TTC549 (cell line): ENCODE measurements around the gene CD53.

ENCODE experiments used
- FAIRE-seq: peaks from 2 replicates; lab custom pipeline; 2012; peaks lifted over from hg19 to GRCh38; lab: Jason Lieb, UNC

The CD53 gene

DNA sequence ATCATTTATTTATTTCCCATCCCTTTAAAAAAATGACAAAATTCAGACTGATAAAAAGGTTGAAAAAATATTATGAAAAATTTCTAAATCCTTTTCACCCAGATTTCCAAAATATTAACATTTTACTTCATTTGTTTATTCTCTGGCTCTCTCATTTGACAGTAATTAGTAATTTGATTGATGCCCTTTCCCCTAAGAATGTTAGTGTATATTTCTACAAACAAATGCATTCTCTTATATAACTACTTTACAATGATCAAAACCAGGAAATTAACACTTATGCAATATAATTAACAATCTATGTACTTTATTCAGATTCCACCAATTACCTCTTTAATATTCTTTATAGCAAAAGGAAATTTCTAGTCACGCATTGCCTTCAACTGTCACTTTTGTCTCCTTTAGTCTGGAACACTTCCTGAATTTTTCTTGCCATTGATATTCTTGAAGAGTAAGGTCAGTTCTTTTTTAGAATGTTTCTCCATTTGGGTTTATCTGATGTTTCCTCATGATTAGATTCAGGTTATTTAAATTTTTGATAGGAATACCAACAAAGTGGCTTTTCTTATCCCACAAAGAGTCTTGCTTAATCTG is 3.9 kb downstream of the CD53 start:
- FAIRE-seq, result no peak

DNA sequence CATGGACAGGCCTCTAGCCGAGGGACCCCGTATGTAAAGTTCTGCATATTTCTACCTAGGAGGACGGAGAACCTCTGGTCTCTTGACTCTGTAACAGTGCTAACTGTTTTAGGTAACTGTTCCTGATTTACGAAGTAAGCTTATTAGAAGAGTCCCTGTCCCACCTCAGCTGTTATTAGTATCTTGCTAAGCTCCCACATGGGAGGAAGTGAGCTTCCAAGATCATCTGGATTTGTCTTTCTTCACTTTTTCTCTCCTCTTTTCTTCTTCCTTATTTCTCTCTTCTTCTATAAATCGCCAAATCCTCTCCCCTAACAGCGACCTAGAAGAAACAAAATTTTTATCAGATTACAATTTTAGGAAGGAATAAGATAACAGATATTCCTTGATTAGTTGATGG is 4.4 kb downstream of the CD53 start:
- FAIRE-seq, result no peak

DNA sequence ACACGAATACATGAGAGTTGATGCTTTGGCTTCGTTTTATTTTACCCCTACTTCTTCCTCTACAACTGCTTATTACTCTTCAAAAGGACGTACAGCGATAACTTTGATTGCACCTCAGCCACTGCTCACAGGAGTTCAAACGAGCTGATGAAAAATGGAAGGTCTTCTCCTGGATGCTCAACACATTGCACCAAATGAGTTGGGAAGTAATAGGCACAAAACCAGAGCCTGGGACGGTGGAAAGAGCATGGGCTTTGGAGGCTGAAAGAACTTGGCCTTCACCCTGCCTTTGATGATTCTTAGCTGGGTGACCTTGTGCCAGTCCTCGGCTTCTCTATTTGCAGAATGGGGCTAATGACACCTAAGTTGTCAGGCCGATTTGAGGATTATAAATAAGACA is 4.8 kb downstream of the CD53 start:
- no peak for FAIRE-seq

DNA sequence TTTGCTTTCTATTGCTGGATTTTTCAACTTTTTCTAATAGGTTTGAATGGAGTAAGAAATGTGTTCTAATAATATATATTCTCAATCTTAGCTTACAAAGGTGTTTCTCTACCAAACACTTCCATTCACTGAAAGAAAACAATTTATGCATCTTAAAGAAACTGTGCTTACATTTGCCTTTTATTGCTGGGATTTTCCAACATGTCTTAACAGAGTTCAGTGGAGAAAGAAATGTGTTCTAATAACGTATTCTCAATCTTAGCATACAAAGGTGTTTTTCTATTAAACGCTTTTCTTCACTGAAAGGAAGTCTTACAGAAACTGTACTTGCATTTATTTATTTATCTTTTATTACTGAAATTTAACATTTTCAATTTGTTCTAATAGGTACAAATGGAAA is 5.6 kb downstream of the CD53 start:
- FAIRE-seq, result no peak

DNA sequence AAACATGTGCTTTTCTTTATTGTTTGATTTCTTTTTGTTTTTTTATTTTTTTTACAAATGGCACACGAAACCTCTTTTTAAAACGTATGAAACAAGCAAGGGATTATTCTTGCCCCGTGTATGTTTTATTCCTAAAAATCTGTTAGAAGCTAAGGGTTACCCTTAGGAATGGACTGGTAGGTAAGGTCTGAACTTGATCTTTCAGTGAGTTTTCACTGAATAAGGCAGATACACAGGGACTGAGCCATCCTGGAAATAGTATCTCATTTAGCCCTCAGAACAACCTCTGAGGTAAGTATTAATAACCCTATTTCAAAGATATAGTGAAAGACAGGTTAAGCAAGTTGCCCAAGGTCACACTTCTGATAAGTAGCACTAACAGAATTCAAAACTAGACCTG is 6.0 kb downstream of the CD53 start:
- no peak for FAIRE-seq

DNA sequence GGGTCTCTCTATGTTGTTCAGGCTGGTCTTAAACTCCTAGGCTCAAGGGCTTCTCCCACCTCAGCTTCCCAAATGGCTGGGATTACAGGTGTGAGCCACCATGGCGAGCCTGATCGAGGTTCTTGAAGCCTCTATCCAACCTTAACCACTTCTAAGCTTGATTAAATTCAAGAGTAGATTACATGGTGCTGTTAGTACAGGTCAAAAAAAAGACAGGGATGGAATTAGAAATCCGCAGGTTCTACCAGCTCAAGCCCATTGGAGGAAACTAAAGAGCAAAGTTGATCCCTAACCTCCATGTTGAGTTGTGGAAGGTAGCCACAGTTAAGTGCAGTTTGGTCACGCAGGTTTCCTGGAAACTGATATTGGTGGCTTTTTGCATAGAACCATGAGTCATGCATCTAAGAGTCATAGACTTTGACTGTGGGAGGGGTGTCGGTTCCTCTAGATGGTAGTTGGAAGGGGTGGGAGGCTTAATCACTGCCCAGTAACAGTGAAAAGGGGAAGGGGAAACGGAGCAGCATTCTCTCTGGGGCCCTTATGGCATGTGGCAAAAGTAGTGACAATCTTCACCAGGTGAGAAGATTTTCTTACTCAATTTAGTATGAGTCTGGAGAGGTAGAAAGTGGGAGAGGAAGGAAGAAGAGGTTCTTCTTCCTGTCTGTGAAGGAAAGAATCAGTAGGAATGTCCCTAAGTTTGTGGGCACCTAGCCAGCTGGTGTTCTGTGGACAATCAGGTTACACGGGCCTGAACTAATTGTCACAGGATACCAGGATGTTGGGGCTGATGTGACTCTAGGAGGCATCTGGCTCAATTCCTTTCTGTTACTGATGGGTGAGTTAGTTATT is 7.0 kb downstream of the CD53 start:
- FAIRE-seq, result no peak

DNA sequence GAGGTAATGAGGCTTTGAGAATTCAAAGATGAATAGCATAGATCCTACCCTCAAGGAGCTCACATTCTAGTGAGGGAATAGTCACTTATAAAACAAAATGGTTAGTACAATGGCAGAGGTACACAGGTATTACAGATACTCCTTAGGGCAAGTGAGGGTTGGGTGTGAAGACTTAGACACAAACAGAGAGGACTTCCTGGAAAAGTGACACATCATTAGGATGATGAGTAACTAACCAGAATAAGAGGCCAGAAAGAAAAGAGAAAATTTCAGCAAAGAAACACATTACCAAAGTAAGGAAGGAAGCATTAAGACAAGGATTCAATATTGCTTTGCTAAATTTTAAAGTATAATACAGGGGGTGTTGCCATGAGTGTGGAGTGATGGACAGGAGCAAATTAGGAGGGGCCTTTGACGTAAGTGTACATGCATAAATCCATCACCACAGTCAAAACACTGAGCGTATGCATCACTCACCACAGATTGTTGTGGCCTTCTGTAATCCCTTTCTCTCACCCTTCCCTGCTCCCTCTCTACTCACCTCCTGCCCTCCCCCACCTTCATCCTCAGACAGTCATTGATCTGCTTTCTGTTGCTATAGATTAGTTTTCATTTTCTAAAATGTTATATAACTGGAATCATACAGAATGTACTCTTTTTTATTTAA is 7.9 kb downstream of the CD53 start:
- no peak for FAIRE-seq

DNA sequence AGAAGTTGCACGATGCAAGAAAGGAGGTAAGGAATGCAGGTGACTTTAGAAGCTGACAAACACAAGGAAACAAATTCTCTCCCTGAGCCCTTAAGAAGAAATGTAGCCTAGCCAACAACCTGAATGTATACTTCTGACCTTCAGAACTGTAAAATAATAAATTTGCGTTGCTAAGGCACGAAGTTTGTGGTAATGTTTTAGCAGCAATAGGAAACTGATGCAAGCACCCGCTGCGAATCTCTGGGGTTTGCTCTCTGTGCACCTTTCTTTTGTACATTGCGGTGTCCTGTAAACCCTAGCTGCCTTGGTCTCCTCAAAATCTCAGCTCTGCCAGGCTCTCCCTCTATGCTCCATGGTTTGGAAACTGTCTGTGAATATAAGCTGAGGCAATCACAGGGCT is 15.1 kb downstream of the CD53 start:
- FAIRE-seq, result no peak

DNA sequence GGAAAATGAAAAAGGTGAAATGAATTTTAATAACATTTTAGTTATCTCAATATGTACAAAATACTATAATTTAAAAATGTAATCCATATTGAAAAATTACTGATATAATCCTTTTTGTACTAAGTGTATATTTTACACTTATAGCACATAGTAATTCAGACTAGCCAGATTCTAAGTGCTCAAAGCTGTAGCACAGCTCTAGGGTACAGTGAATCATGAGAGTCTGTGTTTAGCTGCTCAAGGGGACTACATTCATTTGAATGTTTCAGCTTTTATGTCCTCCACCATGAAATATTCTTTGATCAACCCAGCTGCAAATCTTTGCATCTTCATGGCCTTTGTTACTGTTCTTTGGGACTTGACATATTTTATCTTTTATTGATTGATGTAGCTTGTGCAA is 15.7 kb downstream of the CD53 start:
- FAIRE-seq, result no peak

DNA sequence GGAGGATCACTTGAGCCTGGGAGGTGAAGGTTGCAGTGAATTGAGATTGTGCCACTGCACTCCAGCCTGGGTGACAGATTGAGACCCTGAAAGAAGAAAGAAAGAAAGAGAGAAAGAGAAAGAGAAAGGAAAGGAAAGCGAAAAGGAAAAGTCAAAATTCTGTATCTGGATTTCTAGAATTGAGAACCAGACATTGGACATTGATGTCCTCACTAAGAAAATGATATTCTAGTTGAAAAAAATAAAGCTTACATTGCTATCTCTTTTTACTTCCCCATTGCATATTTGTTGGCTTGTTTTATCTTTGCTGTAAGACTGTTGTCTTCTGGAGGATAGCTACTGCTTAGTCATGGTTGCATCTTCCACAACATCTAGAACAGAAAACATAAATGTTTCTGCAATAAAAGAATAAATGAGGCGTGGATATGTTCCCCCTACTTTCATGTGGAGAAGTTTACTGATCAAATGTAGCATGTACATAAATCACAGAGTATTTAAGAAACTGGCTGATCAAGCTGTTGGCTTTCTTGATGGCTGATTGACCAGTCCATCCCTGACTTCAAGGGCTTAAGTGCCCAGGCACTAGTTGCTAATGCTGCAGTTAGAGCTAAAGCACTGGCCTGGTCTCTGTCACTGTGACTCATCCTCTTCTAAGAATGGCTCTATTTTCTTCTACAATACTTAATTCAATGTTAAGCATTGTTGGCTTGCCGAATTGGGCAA is 17.7 kb downstream of the CD53 start:
- no peak for FAIRE-seq

DNA sequence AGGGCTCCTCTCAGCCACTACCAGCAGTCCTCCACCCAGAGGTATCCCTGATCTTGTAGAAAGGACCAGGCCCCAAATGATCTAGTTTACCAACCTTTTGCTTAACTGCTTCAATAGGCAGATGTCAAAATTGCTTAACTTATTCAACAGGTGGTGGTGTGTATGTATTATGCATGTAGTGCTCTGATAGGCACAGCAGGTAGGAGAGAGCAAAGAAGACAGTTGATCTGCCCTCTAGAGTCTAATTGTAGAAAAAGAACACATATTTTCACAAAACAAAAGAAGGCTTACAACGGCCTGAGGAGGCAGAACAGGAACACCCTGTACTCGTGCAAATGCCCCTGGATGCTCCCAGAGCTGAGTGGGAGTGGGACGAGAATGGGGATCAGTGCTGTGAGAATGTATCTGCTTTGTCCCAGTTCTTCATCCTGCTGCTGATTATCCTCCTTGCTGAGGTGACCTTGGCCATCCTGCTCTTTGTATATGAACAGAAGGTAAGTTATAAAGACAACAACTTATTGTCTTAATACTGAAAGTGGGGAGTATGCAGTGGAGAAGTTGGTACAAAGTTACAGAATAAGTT is 21.1 kb downstream of the CD53 start:
- no peak for FAIRE-seq

DNA sequence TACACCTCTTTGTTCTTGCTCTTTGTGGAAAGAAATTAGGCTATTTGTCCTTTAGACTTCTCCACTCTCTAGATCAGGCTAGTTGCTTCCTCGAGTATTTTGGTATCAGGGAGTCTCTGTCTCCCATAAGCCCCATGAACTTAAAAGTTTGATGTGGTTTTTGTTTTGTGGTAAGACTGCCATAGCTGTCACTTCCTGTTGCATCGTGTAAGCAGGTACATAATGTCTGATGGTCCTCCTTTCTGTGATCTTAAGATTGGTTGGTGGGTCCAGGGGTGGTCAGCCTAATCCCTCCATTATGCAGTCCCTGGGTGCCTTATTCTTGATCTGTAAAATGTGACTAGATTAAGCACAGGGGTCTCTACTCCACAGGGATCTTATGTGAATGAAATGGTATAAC is 23.1 kb downstream of the CD53 start:
- FAIRE-seq, result no peak

DNA sequence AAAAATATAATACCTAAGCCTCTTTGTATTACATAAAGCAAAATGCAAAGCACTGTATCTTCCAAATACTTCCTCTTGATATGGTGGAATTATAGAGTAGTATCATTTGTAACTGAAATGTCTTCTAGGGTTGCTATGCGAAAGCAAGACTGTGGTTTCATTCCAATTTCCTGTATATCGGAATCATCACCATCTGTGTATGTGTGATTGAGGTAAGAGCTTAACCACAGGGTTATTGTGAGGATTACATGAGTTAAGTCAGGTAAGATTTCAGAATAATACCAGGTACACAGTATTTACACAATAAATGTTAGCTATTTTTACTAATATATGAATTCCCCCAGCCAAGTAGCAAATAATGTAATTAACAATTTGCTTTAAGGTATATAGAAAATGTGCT is 24.7 kb downstream of the CD53 start:
- FAIRE-seq, result no peak

DNA sequence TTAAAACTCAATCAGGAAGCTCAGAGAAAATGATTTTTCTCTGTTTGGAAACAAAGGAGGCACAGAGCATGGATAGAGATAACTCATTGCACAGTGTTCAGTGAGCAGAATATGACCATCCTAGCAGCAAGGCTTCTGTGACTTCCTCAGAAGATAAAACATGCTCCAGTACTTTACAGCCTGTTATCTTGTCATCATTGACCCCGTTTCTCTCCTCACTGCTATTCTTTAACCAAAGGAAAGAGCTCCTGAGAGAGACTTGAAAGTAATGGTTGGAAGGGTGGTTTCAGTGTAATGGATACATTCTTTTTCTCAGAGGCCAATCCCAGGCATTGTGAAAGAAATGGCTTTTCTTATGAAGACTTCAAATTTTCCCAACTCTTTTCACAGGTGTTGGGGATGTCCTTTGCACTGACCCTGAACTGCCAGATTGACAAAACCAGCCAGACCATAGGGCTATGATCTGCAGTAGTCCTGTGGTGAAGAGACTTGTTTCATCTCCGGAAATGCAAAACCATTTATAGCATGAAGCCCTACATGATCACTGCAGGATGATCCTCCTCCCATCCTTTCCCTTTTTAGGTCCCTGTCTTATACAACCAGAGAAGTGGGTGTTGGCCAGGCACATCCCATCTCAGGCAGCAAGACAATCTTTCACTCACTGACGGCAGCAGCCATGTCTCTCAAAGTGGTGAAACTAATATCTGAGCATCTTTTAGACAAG is 25.9 kb downstream of the CD53 start:
- FAIRE-seq, result no peak

DNA sequence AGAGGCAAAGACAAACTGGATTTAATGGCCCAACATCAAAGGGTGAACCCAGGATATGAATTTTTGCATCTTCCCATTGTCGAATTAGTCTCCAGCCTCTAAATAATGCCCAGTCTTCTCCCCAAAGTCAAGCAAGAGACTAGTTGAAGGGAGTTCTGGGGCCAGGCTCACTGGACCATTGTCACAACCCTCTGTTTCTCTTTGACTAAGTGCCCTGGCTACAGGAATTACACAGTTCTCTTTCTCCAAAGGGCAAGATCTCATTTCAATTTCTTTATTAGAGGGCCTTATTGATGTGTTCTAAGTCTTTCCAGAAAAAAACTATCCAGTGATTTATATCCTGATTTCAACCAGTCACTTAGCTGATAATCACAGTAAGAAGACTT is 26.5 kb downstream of the CD53 start:
- FAIRE-seq, result no peak

DNA sequence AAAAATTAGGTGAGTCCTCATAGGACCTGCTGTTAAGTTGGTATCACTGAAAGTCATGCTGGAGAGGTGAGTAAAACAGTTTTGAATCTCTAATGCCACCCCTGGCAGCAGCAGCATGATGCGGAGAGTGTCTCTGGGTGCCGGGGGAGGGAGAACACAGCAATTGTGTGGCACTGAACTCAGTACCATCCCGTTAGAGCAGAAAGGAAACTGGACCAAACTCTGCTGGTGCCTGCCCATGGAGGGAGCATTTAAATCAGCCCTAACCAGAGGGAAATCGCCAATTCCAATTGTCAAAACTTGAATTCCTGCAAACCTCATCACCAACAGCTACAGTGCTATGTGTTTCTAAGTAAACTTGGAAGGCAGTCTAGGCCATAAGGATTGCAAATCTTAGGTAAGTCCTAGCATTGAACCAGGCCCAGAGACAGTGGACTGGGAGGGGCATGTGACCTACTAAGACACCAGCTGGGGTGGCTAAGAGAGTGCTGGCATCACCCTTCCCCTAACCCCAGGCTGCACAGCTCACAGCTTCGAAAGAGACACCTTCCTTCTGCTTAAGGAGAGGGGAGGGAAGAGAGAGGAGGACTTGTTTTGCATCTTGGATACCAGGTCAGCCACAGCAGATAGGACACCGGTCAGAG is 30.0 kb downstream of the CD53 start:
- FAIRE-seq, result no peak

DNA sequence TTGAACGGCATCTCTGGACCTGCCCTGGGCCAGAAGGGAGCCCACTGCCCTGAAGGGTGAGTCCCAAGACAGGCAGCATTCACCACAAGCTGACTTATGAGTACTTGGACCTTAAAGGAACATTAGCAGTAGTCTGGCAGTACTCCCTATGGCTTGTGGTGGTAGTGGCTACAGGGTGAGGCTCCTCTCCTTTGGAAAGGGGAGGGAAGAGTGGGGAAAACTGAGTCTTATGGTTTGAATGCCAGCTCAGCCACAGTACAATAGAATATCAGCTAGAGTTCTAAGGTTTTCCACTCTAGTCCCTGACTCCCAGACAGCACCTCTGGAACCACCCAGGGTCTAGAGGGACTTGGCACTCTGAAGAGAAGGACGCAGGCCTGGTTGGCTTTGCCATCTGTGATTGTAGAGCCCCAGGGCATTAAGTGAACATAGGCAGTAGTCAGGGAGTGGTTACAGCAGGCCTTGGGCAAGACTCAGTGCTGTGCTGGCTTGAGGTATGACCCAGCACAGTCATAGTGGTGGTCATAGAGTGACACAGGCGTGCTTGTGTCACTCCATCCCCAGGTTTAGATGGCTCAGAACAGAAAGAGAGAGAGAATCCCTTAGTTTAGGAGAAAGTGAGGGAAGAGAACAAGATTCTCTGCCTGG is 31.0 kb downstream of the CD53 start:
- FAIRE-seq, result no peak

DNA sequence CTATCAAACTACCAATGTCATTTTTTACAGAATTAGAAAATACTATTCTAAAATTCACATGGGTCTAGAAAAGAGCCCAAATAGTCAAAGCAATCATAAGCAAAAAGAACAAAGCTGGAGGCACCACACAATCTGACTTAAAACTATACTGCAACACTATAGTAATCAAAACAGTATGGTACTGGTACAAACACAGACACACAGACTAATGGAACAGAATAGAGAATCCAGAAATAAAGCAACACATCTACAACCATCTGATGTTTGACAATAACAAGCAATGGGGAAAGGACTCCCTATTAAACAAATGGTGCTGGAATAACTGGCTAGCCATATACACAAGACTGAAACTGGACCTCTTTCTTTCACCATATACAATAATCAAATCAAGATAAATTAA is 39.8 kb downstream of the CD53 start:
- FAIRE-seq, result no peak

DNA sequence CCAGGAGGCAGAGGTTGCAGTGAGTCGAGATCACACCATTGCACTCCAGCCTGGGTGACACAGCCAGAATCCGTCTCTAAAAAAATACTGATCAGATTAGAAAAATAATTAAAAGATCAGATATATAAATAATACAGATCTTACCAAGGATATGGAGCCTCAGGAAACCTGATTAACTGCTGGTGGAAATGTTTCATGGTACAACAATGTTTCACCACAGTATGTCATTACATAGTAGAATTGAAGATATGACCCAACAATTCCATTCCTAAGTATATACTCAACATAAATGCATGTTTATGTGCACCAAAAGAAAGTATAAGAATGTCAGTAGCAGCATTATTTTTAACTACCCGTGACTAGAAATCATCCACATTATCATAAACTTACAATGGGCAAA is 41.7 kb downstream of the CD53 start:
- FAIRE-seq, result no peak

DNA sequence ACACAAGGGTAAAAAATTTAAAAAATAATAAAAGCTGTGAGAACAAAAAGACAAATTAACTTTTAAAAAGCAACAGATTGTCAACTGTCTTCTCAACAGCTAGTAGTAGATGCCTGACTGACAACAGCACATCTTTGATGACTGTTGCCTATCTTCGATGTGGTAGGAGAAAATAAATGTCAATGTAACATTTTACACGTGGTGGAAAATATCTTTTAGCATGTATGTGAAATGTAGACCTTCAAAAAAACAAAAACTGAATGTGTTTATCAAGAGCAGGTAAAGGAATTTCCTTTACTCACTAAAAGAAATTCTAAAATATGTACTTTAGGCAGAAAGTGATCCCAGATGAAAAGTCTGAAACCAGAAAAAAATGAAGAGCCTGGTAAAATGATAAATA is 42.9 kb downstream of the CD53 start:
- no peak for FAIRE-seq

DNA sequence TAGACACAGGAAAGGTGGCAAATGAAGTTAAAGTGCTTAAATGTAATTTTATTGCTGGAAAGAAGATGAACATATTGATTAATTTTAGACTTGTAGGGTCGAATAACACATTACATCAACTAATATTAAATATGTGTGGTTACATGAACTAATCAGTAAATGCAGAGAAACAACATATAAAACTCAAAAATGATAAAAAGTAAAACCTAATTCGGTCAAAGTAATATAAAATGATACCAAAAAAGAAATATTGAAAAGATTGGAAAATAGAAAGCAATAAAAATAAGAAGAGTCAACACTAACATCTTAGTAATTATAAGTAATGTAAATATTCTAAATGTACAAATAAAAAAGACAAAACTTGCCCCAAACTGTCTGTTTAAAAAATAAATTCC is 43.3 kb downstream of the CD53 start:
- FAIRE-seq, result peak; percentile 15
